Dendritic cell treated with granulocyte-macrophage colony-stimulating factor and Interleukin-4, amounts not matched to agents 40 ng/mL and 50 ng/mL, for 4 days (primary cell): ENCODE data around the gene PLCL2.

Experiments
- H3K27ac Mint-ChIP-seq: one replicate; pipeline ENCODE4 v1.8.0; 2022; ENCODE audit warnings: mild to moderate bottlenecking, mixed read lengths
- H3K27me3 Mint-ChIP-seq: one replicate; pipeline ENCODE4 v1.8.0; 2022; ENCODE audit warnings: mild to moderate bottlenecking, mixed read lengths
- H3K36me3 Mint-ChIP-seq: one replicate; pipeline ENCODE4 v1.8.0; 2022; ENCODE audit warnings: low read depth, mixed read lengths
- H3K4me1 Mint-ChIP-seq: one replicate; pipeline ENCODE4 v1.8.0; 2022; ENCODE audit warnings: low read depth, mixed read lengths
- H3K4me3 Mint-ChIP-seq: one replicate; pipeline ENCODE4 v1.8.0; 2022; ENCODE audit warnings: mild to moderate bottlenecking, moderate library complexity, mixed read lengths
- H3K9me3 Mint-ChIP-seq: one replicate; pipeline ENCODE4 v1.8.0; 2022; ENCODE audit warnings: mixed read lengths
- intact Hi-C: fragments of 100-400 bp; cut with micrococcal nuclease; formaldehyde crosslinking; loops from one replicate; pipeline ENCODE4 v1.15.0; 2022

The PLCL2 gene

DNA sequence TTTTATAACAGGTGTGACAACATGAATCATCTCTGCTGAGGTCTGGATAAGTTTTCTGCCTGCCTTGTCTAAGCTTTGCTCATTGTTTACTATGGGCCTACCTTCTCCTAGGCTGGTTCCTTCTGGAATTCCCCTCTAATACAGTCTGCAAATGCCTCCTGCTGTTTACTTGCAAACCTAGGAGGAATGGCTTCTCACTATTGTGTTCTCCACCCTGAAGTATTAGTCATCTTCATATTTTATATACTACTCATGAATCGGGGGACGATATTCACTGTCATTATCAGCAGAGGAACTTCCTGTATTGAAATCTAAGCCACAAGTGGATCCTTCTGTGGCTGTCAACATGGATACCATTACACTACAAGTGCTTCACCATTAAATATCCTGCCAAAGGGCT lies 154.8 kb downstream of the PLCL2 start:
- no peaks in the 10 kb centered on the region for H3K27me3 Mint-ChIP-seq
- no peaks in the 10 kb centered on the region for H3K9me3 Mint-ChIP-seq
- intact Hi-C loops = loop anchor here (10.0 kb wide), 1 partner anchor 205 kb away; no protein-coding TSS in a partner anchor
- H3K27ac Mint-ChIP-seq = no peak overlapping the region
- peaks cover 18% of the 10 kb centered on the region for H3K36me3 Mint-ChIP-seq
- peaks cover 17% of the 10 kb centered on the region for H3K4me1 Mint-ChIP-seq
- H3K4me3 Mint-ChIP-seq = no peak overlapping the region

- Mint-ChIP-seq H3K27ac (no peak overlapping the region), H3K27me3 (no peaks in the 10 kb centered on the region), H3K36me3 (peaks cover 24% of the 10 kb centered on the region), H3K9me3 (no peaks in the 10 kb centered on the region), H3K4me3 (no peak overlapping the region), H3K4me1 (peaks cover 11% of the 10 kb centered on the region)
- intact Hi-C loops = no loop called here
Observed at GRCh38 chr3:17040322-17040989, 155.7 kb downstream of the PLCL2 start.

DNA sequence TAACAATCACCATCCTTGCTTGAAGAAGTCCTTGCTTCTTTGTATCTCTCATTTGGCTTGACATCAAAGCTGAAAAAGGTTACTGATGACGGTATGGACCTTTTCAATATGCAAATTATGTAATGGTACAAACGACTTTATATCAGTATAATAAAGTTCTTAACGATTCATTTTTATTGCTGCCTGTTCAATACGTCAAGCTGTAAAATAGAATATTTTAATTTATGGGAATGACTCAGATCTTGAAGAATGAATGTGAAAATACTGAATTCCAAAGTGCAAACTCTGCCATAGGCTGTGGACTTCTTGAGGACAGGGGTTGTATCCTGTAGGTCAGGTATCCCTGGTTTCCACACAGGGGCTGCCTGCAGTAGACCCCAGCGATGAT lies 156.2 kb downstream of the PLCL2 start:
- H3K4me1 Mint-ChIP-seq = peaks cover 14% of the 10 kb centered on the region
- intact Hi-C loops = no loop called here

GRCh38 chr3:17044855-17045254 lies 160.1 kb downstream of the PLCL2 start:
- Mint-ChIP-seq H3K36me3 (peaks cover 54% of the 10 kb centered on the region), H3K9me3 (no peaks in the 10 kb centered on the region), H3K4me3 (no peak overlapping the region), H3K27ac (no peak overlapping the region), H3K27me3 (no peaks in the 10 kb centered on the region), H3K4me1 (peaks cover 25% of the 10 kb centered on the region)
- intact Hi-C loops = no loop called here

More for the DNA sequence above, 156.2 kb downstream of the PLCL2 start:
- Mint-ChIP-seq H3K27me3 (no peaks in the 10 kb centered on the region), H3K36me3 (peaks cover 29% of the 10 kb centered on the region), H3K27ac (no peak overlapping the region), H3K4me3 (no peak overlapping the region), H3K9me3 (no peaks in the 10 kb centered on the region)

GRCh38 chr3:17045705-17046104 lies 160.9 kb downstream of the PLCL2 start:
- H3K27ac Mint-ChIP-seq = peak overlapping the region; percentile 20
- peaks cover 33% of the 10 kb centered on the region for H3K4me1 Mint-ChIP-seq
- no peaks in the 10 kb centered on the region for H3K9me3 Mint-ChIP-seq
- H3K27me3 Mint-ChIP-seq = no peaks in the 10 kb centered on the region
- H3K36me3 Mint-ChIP-seq = peaks cover 55% of the 10 kb centered on the region
- intact Hi-C loops = no loop called here
- no peak overlapping the region for H3K4me3 Mint-ChIP-seq

DNA sequence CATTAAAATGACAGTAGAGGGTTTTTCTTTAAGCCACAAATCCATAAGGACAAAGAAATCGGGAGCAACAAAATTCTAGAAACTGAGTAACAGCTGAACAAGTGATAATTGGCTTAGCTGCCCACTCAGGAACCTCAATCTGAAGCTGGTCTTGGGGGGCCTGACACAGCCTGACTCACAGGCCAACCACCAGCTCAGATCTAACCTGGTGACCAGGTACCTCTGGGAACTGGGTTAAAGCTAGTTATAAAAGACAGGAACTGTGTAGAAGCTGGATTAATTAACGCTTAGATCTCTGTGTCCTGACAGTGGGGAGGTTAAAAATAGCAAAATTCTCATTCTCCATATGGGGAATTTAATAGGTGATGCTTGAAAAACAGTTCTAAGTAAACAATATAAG lies 161.9 kb downstream of the PLCL2 start:
- H3K36me3 Mint-ChIP-seq = peaks cover 59% of the 10 kb centered on the region
- no peaks in the 10 kb centered on the region for H3K27me3 Mint-ChIP-seq
- no peak overlapping the region for H3K4me3 Mint-ChIP-seq
- intact Hi-C loops = no loop called here
- no peak overlapping the region for H3K27ac Mint-ChIP-seq
- H3K9me3 Mint-ChIP-seq = no peaks in the 10 kb centered on the region
- H3K4me1 Mint-ChIP-seq = peaks cover 40% of the 10 kb centered on the region

- H3K9me3 Mint-ChIP-seq = no peaks in the 10 kb centered on the region
- peaks cover 59% of the 10 kb centered on the region for H3K36me3 Mint-ChIP-seq
- H3K27ac Mint-ChIP-seq = no peak overlapping the region
- peaks cover 46% of the 10 kb centered on the region for H3K4me1 Mint-ChIP-seq
- intact Hi-C loops = no loop called here
- H3K4me3 Mint-ChIP-seq = no peak overlapping the region
- H3K27me3 Mint-ChIP-seq = no peaks in the 10 kb centered on the region
Observed at GRCh38 chr3:17047162-17047561, 162.4 kb downstream of the PLCL2 start.

DNA sequence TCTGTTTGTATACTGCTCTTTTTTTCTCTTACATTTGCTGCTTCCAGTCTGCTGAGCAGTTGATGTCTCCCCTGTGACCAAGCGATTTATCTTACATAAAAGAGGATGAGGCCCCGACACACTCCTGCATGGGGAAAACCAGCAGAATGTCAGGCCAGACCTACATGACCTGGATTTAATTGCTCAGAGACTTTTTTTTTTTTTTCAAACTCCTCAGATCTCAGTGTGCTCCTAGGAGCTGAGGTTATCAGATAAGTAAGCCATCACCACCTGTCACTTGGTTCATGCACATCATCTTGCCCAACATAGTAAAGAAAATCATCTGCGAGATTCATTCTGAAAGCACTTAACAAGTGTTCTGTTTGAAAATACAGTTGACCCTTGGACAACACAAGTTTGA lies 163.1 kb downstream of the PLCL2 start:
- no peak overlapping the region for H3K4me3 Mint-ChIP-seq
- H3K36me3 Mint-ChIP-seq = peaks cover 53% of the 10 kb centered on the region
- peaks cover 53% of the 10 kb centered on the region for H3K4me1 Mint-ChIP-seq
- no peaks in the 10 kb centered on the region for H3K9me3 Mint-ChIP-seq
- no peaks in the 10 kb centered on the region for H3K27me3 Mint-ChIP-seq
- intact Hi-C loops = no loop called here
- no peak overlapping the region for H3K27ac Mint-ChIP-seq

- Mint-ChIP-seq H3K27ac (peak overlapping the region; percentile 65), H3K36me3 (peaks cover 50% of the 10 kb centered on the region)
Observed at GRCh38 chr3:17050071-17050470, 165.3 kb downstream of the PLCL2 start.

GRCh38 chr3:17050506-17050905 lies 165.8 kb downstream of the PLCL2 start:
- Mint-ChIP-seq H3K36me3 (peaks cover 45% of the 10 kb centered on the region), H3K9me3 (no peaks in the 10 kb centered on the region), H3K27me3 (no peaks in the 10 kb centered on the region), H3K27ac (peak overlapping the region; percentile 65), H3K4me3 (no peak overlapping the region), H3K4me1 (peaks cover 75% of the 10 kb centered on the region)
- intact Hi-C loops = no loop called here

More at GRCh38 chr3:17050071-17050470, 165.3 kb downstream of the PLCL2 start:
- peaks cover 75% of the 10 kb centered on the region for H3K4me1 Mint-ChIP-seq
- H3K27me3 Mint-ChIP-seq = no peaks in the 10 kb centered on the region
- H3K9me3 Mint-ChIP-seq = no peaks in the 10 kb centered on the region
- intact Hi-C loops = no loop called here
- no peak overlapping the region for H3K4me3 Mint-ChIP-seq

GRCh38 chr3:17052363-17052762 lies 167.6 kb downstream of the PLCL2 start:
- no peaks in the 10 kb centered on the region for H3K9me3 Mint-ChIP-seq
- H3K36me3 Mint-ChIP-seq = peaks cover 38% of the 10 kb centered on the region
- H3K27ac Mint-ChIP-seq = peak overlapping the region; percentile 43
- H3K27me3 Mint-ChIP-seq = no peaks in the 10 kb centered on the region
- intact Hi-C loops = no loop called here
- no peak overlapping the region for H3K4me3 Mint-ChIP-seq
- peaks cover 68% of the 10 kb centered on the region for H3K4me1 Mint-ChIP-seq

GRCh38 chr3:17054301-17054981 lies 169.7 kb downstream of the PLCL2 start:
- H3K36me3 Mint-ChIP-seq = peaks cover 41% of the 10 kb centered on the region
- no peaks in the 10 kb centered on the region for H3K27me3 Mint-ChIP-seq
- intact Hi-C loops = no loop called here
- peak overlapping the region; percentile 74 for H3K27ac Mint-ChIP-seq
- peaks cover 68% of the 10 kb centered on the region for H3K4me1 Mint-ChIP-seq
- no peak overlapping the region for H3K4me3 Mint-ChIP-seq
- H3K9me3 Mint-ChIP-seq = no peaks in the 10 kb centered on the region

DNA sequence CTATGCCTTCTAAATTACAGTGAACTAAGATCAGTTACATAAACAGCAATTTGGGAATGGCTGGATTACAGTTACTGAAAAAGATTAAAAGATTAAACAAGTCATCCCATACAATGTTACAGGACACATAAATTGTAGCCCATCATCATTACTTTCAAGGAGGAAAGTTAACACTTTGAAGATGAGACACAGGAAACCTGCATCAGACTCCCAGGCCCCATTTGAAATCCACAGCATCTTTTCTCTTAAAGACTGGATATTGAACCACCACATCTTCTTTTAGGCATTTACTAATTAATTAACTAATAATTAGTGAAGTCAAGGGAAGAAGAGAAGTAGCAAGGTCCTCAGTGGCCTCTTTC lies 170.2 kb downstream of the PLCL2 start:
- Mint-ChIP-seq H3K4me3 (no peak overlapping the region), H3K4me1 (peaks cover 64% of the 10 kb centered on the region), H3K36me3 (peaks cover 46% of the 10 kb centered on the region), H3K27me3 (no peaks in the 10 kb centered on the region), H3K27ac (peak overlapping the region; percentile 74), H3K9me3 (no peaks in the 10 kb centered on the region)
- intact Hi-C loops = no loop called here

DNA sequence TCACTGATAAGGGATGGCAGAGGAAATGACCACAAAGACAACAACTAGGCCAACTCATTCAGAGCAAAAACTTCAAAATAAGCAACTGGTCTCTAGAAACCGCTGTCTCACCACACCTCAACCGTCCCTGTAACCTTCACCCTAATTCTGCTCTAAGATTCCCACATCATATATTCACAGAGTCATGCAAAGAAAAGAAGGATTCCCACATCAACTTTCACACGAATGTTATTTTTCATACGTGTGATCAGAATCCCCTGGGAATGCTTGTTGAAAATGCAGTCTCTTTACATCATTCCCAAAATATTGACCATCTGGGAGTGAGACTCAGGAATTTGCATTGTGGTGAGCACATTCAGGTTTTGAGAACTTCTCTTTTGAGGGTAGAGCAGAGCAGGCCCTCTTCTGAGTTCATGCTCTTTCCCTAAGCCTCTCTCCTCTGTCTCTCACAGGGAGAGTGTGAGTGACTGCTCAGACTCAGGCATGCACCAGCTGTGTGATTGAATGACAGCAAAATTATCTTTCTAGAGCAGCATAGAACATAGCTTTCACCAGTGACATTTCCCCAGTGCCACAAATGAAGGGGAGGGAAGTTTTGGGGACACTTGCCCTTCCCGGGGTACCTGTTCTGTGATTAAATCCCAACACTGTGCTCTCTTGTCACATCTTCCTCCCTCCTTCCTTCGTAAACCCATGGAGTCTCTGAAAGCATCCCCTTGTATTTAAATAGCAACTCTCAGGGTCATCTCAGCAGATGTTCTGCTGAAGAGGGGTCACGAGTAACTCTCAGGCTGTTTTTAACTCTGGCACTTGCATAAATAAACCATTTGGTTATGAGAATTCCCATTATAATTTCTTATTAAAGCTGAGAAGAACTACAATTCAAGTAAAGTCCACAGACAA lies 170.9 kb downstream of the PLCL2 start:
- peak overlapping the region; percentile 74 for H3K27ac Mint-ChIP-seq
- peaks cover 49% of the 10 kb centered on the region for H3K36me3 Mint-ChIP-seq
- no peaks in the 10 kb centered on the region for H3K27me3 Mint-ChIP-seq
- H3K4me1 Mint-ChIP-seq = peaks cover 57% of the 10 kb centered on the region
- intact Hi-C loops = no loop called here
- no peaks in the 10 kb centered on the region for H3K9me3 Mint-ChIP-seq
- no peak overlapping the region for H3K4me3 Mint-ChIP-seq
